SK-N-SH (cell line): Measurements from ENCODE around the gene GGT5.
"Not testable (repeated sequence)": the region's sequence is repeated elsewhere in the genome, so short reads cannot be mapped to it uniquely, and the experiment has no call there.

Experiments
- FOXM1 ChIP-seq: IDR thresholded peaks from 2 replicates; pipeline ENCODE4 v1.4.0; 2012; ENCODE audit warnings: low read depth, mild to moderate bottlenecking
- MEF2A ChIP-seq: IDR thresholded peaks from 2 replicates; pipeline ENCODE4 v1.4.0; 2012; ENCODE audit warnings: low read depth, borderline replicate concordance
- MXI1 ChIP-seq: IDR thresholded peaks from 2 replicates; pipeline ENCODE4 v1.6.1; 2012; ENCODE audit warnings: mild to moderate bottlenecking, low read depth, low read length, improper control_type of control experiment
- POLR2AphosphoS5 ChIP-seq: IDR thresholded peaks from 2 replicates; pipeline ENCODE4 v1.6.1; 2012; ENCODE audit warnings: low read depth, low read length
- RAD21 ChIP-seq: IDR thresholded peaks from 2 replicates; pipeline ENCODE4 v1.6.1; 2012; ENCODE audit warnings: mild to moderate bottlenecking, low read length
- TAF1 ChIP-seq: IDR thresholded peaks from 2 replicates; pipeline ENCODE4 v1.6.1; 2012; ENCODE audit warnings: low read depth, mild to moderate bottlenecking, low read length, moderate library complexity, borderline replicate concordance
- USF2 ChIP-seq: fragments of 150-350 bp; IDR thresholded peaks from 2 replicates; pipeline ENCODE4 v1.6.1; 2017; ENCODE audit warnings: antibody characterized with exemption, low read length, low read depth, borderline replicate concordance
- YY1 ChIP-seq: IDR thresholded peaks from 2 replicates; pipeline ENCODE4 v1.4.0; 2012; ENCODE audit warnings: low read depth, mild to moderate bottlenecking
- TF ChIP-seq, protein P1 (sequence below): fragments of 200-600 bp; sonication (generic); IDR thresholded peaks from 2 replicates; pipeline ENCODE4 v1.6.1; 2017; ENCODE audit warnings: antibody characterized with exemption, mild to moderate bottlenecking, moderate library complexity
- TF ChIP-seq, protein P2 (sequence below): IDR thresholded peaks from 2 replicates; pipeline ENCODE4 v1.4.0; 2012; ENCODE audit warnings: low read depth

DNA sequence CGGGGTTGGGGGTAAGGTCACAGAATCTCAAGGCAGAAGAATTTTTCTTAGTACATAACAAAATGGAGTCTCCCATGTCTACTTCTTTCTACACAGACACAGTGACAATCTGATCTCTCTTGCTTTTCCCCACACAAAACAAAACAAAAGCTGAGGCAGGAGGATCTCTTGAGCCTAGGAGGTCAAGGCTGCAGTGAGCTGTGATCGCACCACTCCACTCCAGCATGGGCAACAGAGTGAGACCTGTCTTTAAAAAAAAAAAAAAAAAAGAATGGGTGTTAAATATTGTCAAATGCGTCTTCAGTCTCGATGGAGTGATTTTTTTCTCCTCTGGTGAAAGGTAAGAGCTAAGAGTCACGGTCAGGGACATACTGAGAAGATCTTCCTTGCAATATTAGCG lies 33.2 kb downstream of the GGT5 start:
- TF ChIP-seq, protein P1, sequence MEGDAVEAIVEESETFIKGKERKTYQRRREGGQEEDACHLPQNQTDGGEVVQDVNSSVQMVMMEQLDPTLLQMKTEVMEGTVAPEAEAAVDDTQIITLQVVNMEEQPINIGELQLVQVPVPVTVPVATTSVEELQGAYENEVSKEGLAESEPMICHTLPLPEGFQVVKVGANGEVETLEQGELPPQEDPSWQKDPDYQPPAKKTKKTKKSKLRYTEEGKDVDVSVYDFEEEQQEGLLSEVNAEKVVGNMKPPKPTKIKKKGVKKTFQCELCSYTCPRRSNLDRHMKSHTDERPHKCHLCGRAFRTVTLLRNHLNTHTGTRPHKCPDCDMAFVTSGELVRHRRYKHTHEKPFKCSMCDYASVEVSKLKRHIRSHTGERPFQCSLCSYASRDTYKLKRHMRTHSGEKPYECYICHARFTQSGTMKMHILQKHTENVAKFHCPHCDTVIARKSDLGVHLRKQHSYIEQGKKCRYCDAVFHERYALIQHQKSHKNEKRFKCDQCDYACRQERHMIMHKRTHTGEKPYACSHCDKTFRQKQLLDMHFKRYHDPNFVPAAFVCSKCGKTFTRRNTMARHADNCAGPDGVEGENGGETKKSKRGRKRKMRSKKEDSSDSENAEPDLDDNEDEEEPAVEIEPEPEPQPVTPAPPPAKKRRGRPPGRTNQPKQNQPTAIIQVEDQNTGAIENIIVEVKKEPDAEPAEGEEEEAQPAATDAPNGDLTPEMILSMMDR, result not testable (repeated sequence)
- TF ChIP-seq TAF1, MEF2A, USF2, RAD21, YY1, POLR2AphosphoS5, MXI1, FOXM1: not testable (repeated sequence)
- TF ChIP-seq, protein P2, sequence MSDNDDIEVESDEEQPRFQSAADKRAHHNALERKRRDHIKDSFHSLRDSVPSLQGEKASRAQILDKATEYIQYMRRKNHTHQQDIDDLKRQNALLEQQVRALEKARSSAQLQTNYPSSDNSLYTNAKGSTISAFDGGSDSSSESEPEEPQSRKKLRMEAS, result not testable (repeated sequence)
